HCT116 (cell line): ENCODE results near the gene ERG. TPM values are rescaled to one million over a fixed set of nuclear protein-coding genes. Genes with fewer than 3 reads are reported as not detected.

ENCODE experiments used
- ATAC-seq: fragments of 200-7000 bp; cut with Tn5 transposase; 2 replicates; pipeline ENCODE4 v1.9.1; 2020; ENCODE audit warnings: mild to moderate bottlenecking, moderate library complexity
- BruUV-seq: library from RNA; stranded (reverse); fragments of 400-500 nt; replicated peaks from 2 replicates; lab custom pipeline; 2021; lab: Mats Ljungman, UMichigan
- CTCF ChIA-PET: fragments of 300-600 bp; sonication (Branson Sonifier 250); formaldehyde crosslinking; loops from one replicate; lab custom pipeline; 2021; ENCODE audit warnings: antibody characterized with exemption; lab: Charles Lee
- POLR2A ChIA-PET: fragments of 300-600, 350-600 bp; sonication (Branson Sonifier 250); formaldehyde crosslinking; loops from one replicate; lab custom pipeline; 2021; ENCODE audit warnings: antibody characterized with exemption; lab: Charles Lee
- RAD21 ChIA-PET, 2 experiments: fragments of 300-600 bp; sonication (Branson Sonifier 250); formaldehyde crosslinking; loops; one replicate each; lab custom pipeline; 2023; ENCODE audit warnings: low total read pairs in 2 of 2; ENCODE audit not compliant: uncharacterized antibody in 2 of 2, unreplicated experiment in 2 of 2, low non-redundant PET in 1 of 2; lab: Charles Lee
- DNase-seq: peaks from one replicate; pipeline ENCODE4 v3.0.0-alpha.2; 2010; ENCODE audit warnings: low read depth, low spot score
- H2AFZ ChIP-seq: fragments of 200-600 bp; shearing (Covaris generic), sonication (generic); 2 replicates; pipeline ENCODE4 v1.6.1; 2017; ENCODE audit warnings: low read depth, mixed run types, mixed read lengths, antibody characterized with exemption, low read length; ENCODE audit not compliant: poor library complexity, severe bottlenecking
- H3K27ac ChIP-seq: 2 replicates; pipeline ENCODE4 v1.5.1; 2012; ENCODE audit warnings: low read depth, low read length
- H3K27me3 ChIP-seq: fragments of 200-600 bp; sonication (generic); 2 replicates; pipeline ENCODE4 v1.6.1; 2016; ENCODE audit warnings: mixed run types, low read length, mixed read lengths; ENCODE audit not compliant: insufficient read depth
- H3K36me3 ChIP-seq, 2 experiments: fragments of 200-500 bp in 1 of 2; fragments of 200-600 bp in 1 of 2; sonication (Bioruptor generic) in 1 of 2; sonication (generic) in 1 of 2; 2 replicates each; pipeline versions ENCODE4 v1.5.1 to v1.6.1; 2014 to 2016; ENCODE audit warnings: low read length in 2 of 2, inconsistent platforms in 1 of 2, mixed read lengths in 1 of 2, mixed run types in 1 of 2; ENCODE audit not compliant: insufficient read depth in 2 of 2, control insufficient read depth in 1 of 2
- H3K4me1 ChIP-seq, 2 experiments: fragments of 200-600 bp in 1 of 2; sonication (generic) in 1 of 2; 2 replicates each; pipeline versions ENCODE4 v1.5.1 to v1.6.1; 2012 to 2017; ENCODE audit warnings: low read length in 2 of 2, inconsistent platforms in 1 of 2, mild to moderate bottlenecking in 1 of 2, mixed read lengths in 1 of 2, mixed run types in 1 of 2, moderate library complexity in 1 of 2; ENCODE audit not compliant: insufficient read depth in 2 of 2, control insufficient read depth in 1 of 2
- H3K4me2 ChIP-seq: fragments of 200-600 bp; sonication (generic); 2 replicates; pipeline ENCODE4 v1.6.1; 2017; ENCODE audit warnings: mixed run types, low read length, mixed read lengths
- H3K4me3 ChIP-seq, 2 experiments: fragments of 200-600 bp in 1 of 2; sonication (generic) in 1 of 2; replicated peaks in 1 of 2; 2 replicates each; pipeline ENCODE4 v1.5.1; 2011 to 2016; ENCODE audit warnings: low read length in 2 of 2, control low read depth in 1 of 2, low read depth in 1 of 2, mild to moderate bottlenecking in 1 of 2, mixed read lengths in 1 of 2, mixed run types in 1 of 2
- H3K79me2 ChIP-seq: fragments of 200-600 bp; sonication (generic); 2 replicates; pipeline ENCODE4 v1.6.1; 2017; ENCODE audit warnings: mild to moderate bottlenecking, mixed run types, low read length, moderate library complexity, mixed read lengths; ENCODE audit not compliant: insufficient read depth
- H3K9ac ChIP-seq: fragments of 200-600 bp; sonication (generic); 2 replicates; pipeline ENCODE4 v1.6.1; 2016; ENCODE audit warnings: low read length, mixed read lengths
- H3K9me2 ChIP-seq: fragments of 200-600 bp; sonication (generic), shearing (Covaris generic); 2 replicates; pipeline ENCODE4 v1.6.1; 2017; ENCODE audit warnings: mixed run types, mild to moderate bottlenecking, moderate library complexity; ENCODE audit not compliant: insufficient read depth
- H3K9me3 ChIP-seq, 2 experiments: fragments of 200-500 bp in 1 of 2; fragments of 200-600 bp in 1 of 2; sonication (Bioruptor generic) in 1 of 2; sonication (generic) in 1 of 2; 2 replicates each; pipeline ENCODE4 v1.6.1; 2014 to 2017; ENCODE audit warnings: low read length in 2 of 2, mixed read lengths in 2 of 2, inconsistent platforms in 1 of 2, low read depth in 1 of 2, mild to moderate bottlenecking in 1 of 2, mixed run types in 1 of 2, moderate library complexity in 1 of 2; ENCODE audit not compliant: control insufficient read depth in 1 of 2, insufficient read depth in 1 of 2
- H4K20me1 ChIP-seq: fragments of 200-600 bp; sonication (generic), shearing (Covaris generic); 2 replicates; pipeline ENCODE4 v1.6.1; 2017; ENCODE audit warnings: mixed run types, mild to moderate bottlenecking, moderate library complexity; ENCODE audit not compliant: insufficient read depth
- ELF1 ChIP-seq: IDR thresholded peaks from 2 replicates; pipeline ENCODE4 v1.6.1; 2012; ENCODE audit warnings: low read depth, borderline replicate concordance
- EZH2 ChIP-seq: fragments of 200-600 bp; sonication (generic); IDR thresholded peaks from 2 replicates; pipeline ENCODE4 v1.6.1; 2017; ENCODE audit warnings: antibody characterized with exemption, mixed run types
- EZH2phosphoT487 ChIP-seq: fragments of 200-600 bp; IDR thresholded peaks from 2 replicates; pipeline ENCODE4 v1.6.1; 2018; ENCODE audit warnings: antibody characterized with exemption, borderline replicate concordance
- FOSL1 ChIP-seq: IDR thresholded peaks from 2 replicates; pipeline ENCODE4 v1.6.1; 2012; ENCODE audit warnings: low read depth
- JUND ChIP-seq: IDR thresholded peaks from 2 replicates; pipeline ENCODE4 v1.6.1; 2012
- RAD21 ChIP-seq: IDR thresholded peaks from 2 replicates; pipeline ENCODE4 v1.6.1; 2012; ENCODE audit warnings: low read depth, mild to moderate bottlenecking
- SIN3A ChIP-seq: IDR thresholded peaks from 2 replicates; pipeline ENCODE4 v1.6.1; 2012; ENCODE audit warnings: low read depth
- TCF7L2 ChIP-seq: IDR thresholded peaks from 2 replicates; pipeline ENCODE4 v1.7.0; 2011; ENCODE audit warnings: borderline replicate concordance, inconsistent platforms; ENCODE audit not compliant: insufficient read depth, insufficient read length; ENCODE audit errors: extremely low read depth
- ZFX ChIP-seq: fragments of 450-650 bp; IDR thresholded peaks from 2 replicates; pipeline ENCODE4 v1.6.1; 2017
- ZNF274 ChIP-seq: fragments of 200-500 bp; sonication (Bioruptor generic); IDR thresholded peaks from 2 replicates; pipeline ENCODE4 v1.6.1; 2014; ENCODE audit warnings: mild to moderate bottlenecking, low read depth, low read length, inconsistent platforms
- intact Hi-C: fragments of 100-400 bp; cut with micrococcal nuclease; formaldehyde crosslinking; loops from 2 replicates; pipeline ENCODE4 v1.10.0; 2022
- total RNA-seq: library from RNA; stranded (reverse); gene quantifications from one replicate; pipeline ENCODE4 v1.2.1, GENCODE V29; 2021; ENCODE audit not compliant: unreplicated experiment
- TF ChIP-seq, protein P1 (sequence below): IDR thresholded peaks from 2 replicates; pipeline ENCODE4 v1.6.1; 2012
- TF ChIP-seq, protein P2 (sequence below): IDR thresholded peaks from 2 replicates; pipeline ENCODE4 v1.6.1; 2012
- TF ChIP-seq, protein P3 (sequence below): IDR thresholded peaks from 2 replicates; pipeline ENCODE4 v1.6.1; 2012; ENCODE audit warnings: low read depth
- TF ChIP-seq, protein P4 (sequence below): IDR thresholded peaks from 2 replicates; pipeline ENCODE4 v1.6.1; 2011; ENCODE audit warnings: mild to moderate bottlenecking, low read length, moderate library complexity; ENCODE audit not compliant: insufficient replicate concordance; ENCODE audit errors: extremely low read depth

Gene ERG
- total RNA-seq, 1 experiment from 2014 or later = 0.17 TPM

DNA sequence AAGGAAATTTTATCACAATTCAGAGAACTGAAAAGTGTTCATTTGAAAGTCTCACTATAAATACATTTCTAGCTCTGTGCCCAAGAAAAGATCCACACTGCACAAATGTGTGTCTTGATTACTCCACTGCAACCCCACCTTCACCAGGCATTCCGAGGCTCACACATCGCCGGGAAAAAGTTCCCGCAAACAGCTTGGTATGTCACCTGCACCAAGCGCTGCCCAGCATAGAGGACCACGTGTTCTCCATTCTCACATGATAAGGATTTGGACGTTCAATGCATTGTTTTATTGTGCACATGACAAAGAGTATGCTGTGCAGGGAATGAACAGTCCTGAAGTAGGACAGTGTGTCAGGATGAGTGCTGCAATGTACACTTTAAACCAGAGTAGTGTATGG lies 70.1 kb downstream of the ERG start:
- no TSS peak for BruUV-seq
- Histone ChIP-seq H3K9ac (no peak overlapping the region), H3K27ac (no peak overlapping the region), H3K36me3 (no peaks in the 10 kb centered on the region), H3K79me2 (no peaks in the 10 kb centered on the region), H3K4me2 (no peak overlapping the region), H3K9me3 (no peaks in the 10 kb centered on the region), H3K27me3 (peaks cover 5% of the 10 kb centered on the region; the same call in 1 of the 2 replicates), H4K20me1 (no peaks in the 10 kb centered on the region), H3K9me2 (no peaks in the 10 kb centered on the region), H3K4me3 (no peak overlapping the region), H2AFZ (no peak overlapping the region), H3K4me1 (no peaks in the 10 kb centered on the region)
- no peak for TF ChIP-seq JUND
- TF ChIP-seq, protein P1, sequence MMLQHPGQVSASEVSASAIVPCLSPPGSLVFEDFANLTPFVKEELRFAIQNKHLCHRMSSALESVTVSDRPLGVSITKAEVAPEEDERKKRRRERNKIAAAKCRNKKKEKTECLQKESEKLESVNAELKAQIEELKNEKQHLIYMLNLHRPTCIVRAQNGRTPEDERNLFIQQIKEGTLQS = no peak
- no peak for TF ChIP-seq EZH2
- ATAC-seq = no peak
- POLR2A ChIA-PET = no interaction called here
- no peak for DNase-seq
- CTCF ChIA-PET = no interaction called here
- RAD21 ChIA-PET = no interaction called here
- intact Hi-C loops = no loop called here

DNA sequence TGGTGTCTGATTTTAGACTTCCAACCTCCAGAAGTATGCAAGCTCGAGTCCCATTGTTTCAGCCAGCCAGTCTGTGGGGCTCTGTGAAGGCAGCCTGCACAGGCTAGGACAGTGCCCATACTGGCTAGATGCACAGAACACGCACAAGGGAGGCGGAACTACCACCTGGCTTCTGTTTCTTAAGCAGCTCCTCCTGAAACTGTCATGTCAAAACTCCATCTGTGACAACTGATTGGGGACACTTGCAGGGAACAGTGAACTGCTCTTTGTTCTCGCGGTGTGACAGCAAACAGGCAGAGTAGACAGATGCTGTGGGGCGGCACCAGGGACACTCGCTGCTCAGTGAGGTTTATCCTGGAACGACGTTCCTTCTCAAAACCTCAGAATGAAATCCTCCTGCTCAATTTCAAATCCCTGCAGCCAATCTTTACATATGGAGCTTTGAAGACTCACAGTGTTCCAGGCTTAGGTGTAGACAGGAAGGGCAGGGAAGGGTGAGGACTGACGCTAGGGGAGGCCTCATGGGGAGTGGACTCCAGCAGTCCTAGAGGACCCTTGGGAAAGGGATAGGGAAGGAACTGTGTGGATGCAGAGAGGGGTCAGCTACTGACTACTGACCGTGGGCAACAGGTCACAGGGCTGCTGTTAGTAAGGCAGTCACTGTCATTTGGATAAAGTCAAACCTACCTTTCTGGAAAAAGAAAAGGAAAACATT lies 73.8 kb downstream of the ERG start:
- Histone ChIP-seq H3K27ac (no peak overlapping the region), H2AFZ (no peak overlapping the region), H3K4me3 (no peak overlapping the region), H3K9me3 (no peaks in the 10 kb centered on the region), H3K36me3 (no peaks in the 10 kb centered on the region), H3K9ac (no peak overlapping the region), H3K4me2 (no peak overlapping the region), H3K79me2 (no peaks in the 10 kb centered on the region), H4K20me1 (no peaks in the 10 kb centered on the region), H3K9me2 (no peaks in the 10 kb centered on the region), H3K4me1 (no peaks in the 10 kb centered on the region), H3K27me3 (peaks cover 9% of the 10 kb centered on the region; the same call in 1 of the 2 replicates)
- intact Hi-C loops = no loop called here
- DNase-seq (no peak), ATAC-seq (no peak)
- POLR2A ChIA-PET = no interaction called here
- no TSS peak for BruUV-seq
- RAD21 ChIA-PET = no interaction called here
- CTCF ChIA-PET = no interaction called here
- TF ChIP-seq, protein P2, sequence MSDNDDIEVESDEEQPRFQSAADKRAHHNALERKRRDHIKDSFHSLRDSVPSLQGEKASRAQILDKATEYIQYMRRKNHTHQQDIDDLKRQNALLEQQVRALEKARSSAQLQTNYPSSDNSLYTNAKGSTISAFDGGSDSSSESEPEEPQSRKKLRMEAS = no peak
- TF ChIP-seq RAD21 = no peak
- TF ChIP-seq, protein P3, sequence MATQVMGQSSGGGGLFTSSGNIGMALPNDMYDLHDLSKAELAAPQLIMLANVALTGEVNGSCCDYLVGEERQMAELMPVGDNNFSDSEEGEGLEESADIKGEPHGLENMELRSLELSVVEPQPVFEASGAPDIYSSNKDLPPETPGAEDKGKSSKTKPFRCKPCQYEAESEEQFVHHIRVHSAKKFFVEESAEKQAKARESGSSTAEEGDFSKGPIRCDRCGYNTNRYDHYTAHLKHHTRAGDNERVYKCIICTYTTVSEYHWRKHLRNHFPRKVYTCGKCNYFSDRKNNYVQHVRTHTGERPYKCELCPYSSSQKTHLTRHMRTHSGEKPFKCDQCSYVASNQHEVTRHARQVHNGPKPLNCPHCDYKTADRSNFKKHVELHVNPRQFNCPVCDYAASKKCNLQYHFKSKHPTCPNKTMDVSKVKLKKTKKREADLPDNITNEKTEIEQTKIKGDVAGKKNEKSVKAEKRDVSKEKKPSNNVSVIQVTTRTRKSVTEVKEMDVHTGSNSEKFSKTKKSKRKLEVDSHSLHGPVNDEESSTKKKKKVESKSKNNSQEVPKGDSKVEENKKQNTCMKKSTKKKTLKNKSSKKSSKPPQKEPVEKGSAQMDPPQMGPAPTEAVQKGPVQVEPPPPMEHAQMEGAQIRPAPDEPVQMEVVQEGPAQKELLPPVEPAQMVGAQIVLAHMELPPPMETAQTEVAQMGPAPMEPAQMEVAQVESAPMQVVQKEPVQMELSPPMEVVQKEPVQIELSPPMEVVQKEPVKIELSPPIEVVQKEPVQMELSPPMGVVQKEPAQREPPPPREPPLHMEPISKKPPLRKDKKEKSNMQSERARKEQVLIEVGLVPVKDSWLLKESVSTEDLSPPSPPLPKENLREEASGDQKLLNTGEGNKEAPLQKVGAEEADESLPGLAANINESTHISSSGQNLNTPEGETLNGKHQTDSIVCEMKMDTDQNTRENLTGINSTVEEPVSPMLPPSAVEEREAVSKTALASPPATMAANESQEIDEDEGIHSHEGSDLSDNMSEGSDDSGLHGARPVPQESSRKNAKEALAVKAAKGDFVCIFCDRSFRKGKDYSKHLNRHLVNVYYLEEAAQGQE = no peak
- TF ChIP-seq EZH2 = no peak
- TF ChIP-seq EZH2phosphoT487 = no peak
- TF ChIP-seq TCF7L2 = no peak
- no peak for TF ChIP-seq ZFX
- no peak for TF ChIP-seq ELF1
- no peak for TF ChIP-seq ZNF274
- no peak for TF ChIP-seq SIN3A
- TF ChIP-seq JUND = no peak
- TF ChIP-seq, protein P4, sequence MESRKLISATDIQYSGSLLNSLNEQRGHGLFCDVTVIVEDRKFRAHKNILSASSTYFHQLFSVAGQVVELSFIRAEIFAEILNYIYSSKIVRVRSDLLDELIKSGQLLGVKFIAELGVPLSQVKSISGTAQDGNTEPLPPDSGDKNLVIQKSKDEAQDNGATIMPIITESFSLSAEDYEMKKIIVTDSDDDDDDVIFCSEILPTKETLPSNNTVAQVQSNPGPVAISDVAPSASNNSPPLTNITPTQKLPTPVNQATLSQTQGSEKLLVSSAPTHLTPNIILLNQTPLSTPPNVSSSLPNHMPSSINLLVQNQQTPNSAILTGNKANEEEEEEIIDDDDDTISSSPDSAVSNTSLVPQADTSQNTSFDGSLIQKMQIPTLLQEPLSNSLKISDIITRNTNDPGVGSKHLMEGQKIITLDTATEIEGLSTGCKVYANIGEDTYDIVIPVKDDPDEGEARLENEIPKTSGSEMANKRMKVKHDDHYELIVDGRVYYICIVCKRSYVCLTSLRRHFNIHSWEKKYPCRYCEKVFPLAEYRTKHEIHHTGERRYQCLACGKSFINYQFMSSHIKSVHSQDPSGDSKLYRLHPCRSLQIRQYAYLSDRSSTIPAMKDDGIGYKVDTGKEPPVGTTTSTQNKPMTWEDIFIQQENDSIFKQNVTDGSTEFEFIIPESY = no peak
- no peak for TF ChIP-seq FOSL1
